Measurements from ENCODE around the gene FAM217B.

- TF ChIP-seq CTCF (IDR thresholded peaks at IDR 0.05) (no peak), POLR2A (IDR thresholded peaks at IDR 0.05) (no peak), POLR2AphosphoS5 (IDR thresholded peaks at IDR 0.05; ENCODE audit: insufficient read depth in 1 of 2, low read depth in 1 of 2) (no peak)
Measured at GRCh38 chr20:59949911-59950310, 9.7 kb downstream of the FAM217B start.
